ENCODE measurements around the gene WHRN. TPM values are rescaled to one million over a fixed set of nuclear protein-coding genes. Genes with fewer than 3 reads are reported as not detected.

The WHRN gene
- total RNA-seq = 1 to 10 TPM; 1.9 to 2.1 TPM

DNA sequence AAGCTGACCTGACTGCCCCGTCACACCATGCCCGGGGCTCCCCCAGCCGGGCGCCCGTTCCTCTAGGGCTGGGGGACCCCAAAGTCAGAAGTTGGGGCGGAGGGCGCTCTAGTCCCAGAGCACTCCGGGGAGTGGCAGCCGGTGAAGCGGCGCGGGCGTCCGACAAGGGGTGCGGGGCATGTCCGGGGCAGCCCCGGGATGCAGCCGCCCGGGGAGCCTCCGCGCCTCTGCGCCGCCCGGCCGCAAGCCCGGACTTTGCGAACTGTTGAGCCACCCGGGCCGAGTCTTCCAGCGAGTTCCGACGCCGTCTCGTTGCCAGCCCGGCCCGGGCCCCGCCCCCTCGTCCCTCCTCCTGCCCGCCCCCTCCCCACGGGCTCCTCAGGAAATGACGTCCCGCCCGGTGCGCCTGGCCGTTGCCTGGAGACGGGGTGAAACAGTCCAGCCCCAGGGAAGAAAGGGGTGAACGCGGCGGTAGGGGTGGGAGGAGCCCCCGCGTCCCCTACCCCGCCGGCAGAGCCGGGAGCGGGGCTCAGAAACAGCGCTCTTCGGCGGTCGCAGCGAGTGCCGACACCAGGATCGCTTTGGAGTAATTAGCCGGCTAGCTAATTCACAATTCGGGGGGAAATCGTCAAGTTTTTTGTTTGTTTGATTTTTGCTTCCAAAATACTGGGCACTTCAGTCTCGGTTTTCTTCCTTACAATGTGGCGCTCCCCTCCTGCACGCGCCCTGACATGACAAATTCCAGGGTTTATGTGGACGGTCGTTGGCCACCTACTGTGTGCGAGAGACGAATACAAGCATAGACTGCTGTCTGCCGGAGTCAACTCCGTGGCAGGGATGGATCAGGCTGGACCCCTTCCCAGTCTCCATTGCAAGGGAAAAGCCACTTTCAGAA is at the start of gene WHRN:
WHRN (minus strand) TSS at position 287 of the 895 bp plus-strand sequence. CDS start 672 bp downstream, outside the sequence.
- Mint-ChIP-seq H3K27me3 (ENCODE audit: low read depth) (peaks cover 15% of the 10 kb centered on the region), H3K27ac (no peak within 1 kb of the TSS), H3K9me3 (no peaks in the 10 kb centered on the region), H3K4me3 (peak within 1 kb of the TSS; percentile 76), H3K4me1 (ENCODE audit: low read depth) (peaks cover 5% of the 10 kb centered on the region), H3K36me3 (ENCODE audit: low read depth) (no peaks in the 10 kb centered on the region)
- CTCF ChIA-PET = interaction anchor here (1.1 to 1.6 kb wide), 5 partner anchors 33 to 148 kb away, joined by 3 to 6 read pairs (median 3); no protein-coding TSS in a partner anchor
- intact Hi-C loops (cut with micrococcal nuclease) = loop anchor here (1.0 kb wide), 3 partner anchors 82 to 148 kb away; partner anchors contain the start of gene ATP6V1G1
- peak; percentile 90 for DNase-seq

DNA sequence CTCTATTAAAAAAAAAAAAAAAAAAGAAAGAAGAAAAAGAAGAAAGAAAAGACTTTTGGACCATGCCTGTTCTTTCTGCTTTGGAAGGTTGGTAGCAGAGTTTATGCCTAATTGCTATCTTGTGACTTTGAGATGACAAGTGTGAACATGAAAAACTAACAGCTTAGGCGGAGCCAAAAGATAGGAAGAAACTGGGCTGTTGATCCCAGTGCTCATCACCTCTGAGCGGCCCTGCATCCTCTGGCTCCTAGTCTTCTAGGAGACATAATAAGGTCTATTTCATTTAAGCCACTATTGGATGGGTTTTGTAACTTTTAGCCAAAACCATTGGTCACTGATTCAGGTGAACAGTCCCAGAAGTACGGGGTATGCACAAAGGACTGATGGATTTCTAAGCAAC is 47.9 kb upstream of the WHRN start:
- H3K4me1 Mint-ChIP-seq (ENCODE audit: low read depth) = no peaks in the 10 kb centered on the region
- H3K27ac Mint-ChIP-seq = no peak overlapping the region
- intact Hi-C loops (cut with micrococcal nuclease) = no loop called here
- DNase-seq = no peak
- no peaks in the 10 kb centered on the region for H3K9me3 Mint-ChIP-seq
- CTCF ChIA-PET = no interaction called here
- H3K27me3 Mint-ChIP-seq (ENCODE audit: low read depth) = no peaks in the 10 kb centered on the region
- no peaks in the 10 kb centered on the region for H3K36me3 Mint-ChIP-seq (ENCODE audit: low read depth)
- no peak overlapping the region for H3K4me3 Mint-ChIP-seq

DNA sequence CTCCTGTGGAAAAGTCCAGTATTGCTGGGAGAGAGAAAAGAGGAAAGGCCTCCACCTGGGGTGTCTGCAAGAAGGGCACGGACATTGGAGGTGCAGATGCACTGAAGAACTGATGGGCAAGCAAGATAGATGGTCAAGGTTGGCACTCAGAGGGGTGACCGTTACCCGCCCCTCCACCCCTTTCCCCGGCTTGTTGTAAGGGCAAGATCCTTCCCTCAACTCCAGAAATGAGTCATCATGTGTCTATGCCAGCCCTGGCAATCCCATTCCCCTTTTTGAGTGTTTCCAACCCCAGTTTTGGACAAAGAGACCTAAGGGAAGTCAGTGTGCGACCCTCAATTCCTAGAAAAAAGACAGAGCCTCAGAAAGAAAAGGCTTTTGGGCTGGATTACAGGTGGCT is 47.4 kb upstream of the WHRN start:
- intact Hi-C loops (cut with micrococcal nuclease) = no loop called here
- DNase-seq = no peak
- CTCF ChIA-PET = interaction anchor here (2.1 kb wide), 1 partner anchor 100 kb away, joined by 8 read pairs; no protein-coding TSS in a partner anchor
- Mint-ChIP-seq H3K27me3 (ENCODE audit: low read depth) (no peaks in the 10 kb centered on the region), H3K4me3 (no peak overlapping the region), H3K4me1 (ENCODE audit: low read depth) (no peaks in the 10 kb centered on the region), H3K9me3 (no peaks in the 10 kb centered on the region), H3K27ac (no peak overlapping the region), H3K36me3 (ENCODE audit: low read depth) (no peaks in the 10 kb centered on the region)

DNA sequence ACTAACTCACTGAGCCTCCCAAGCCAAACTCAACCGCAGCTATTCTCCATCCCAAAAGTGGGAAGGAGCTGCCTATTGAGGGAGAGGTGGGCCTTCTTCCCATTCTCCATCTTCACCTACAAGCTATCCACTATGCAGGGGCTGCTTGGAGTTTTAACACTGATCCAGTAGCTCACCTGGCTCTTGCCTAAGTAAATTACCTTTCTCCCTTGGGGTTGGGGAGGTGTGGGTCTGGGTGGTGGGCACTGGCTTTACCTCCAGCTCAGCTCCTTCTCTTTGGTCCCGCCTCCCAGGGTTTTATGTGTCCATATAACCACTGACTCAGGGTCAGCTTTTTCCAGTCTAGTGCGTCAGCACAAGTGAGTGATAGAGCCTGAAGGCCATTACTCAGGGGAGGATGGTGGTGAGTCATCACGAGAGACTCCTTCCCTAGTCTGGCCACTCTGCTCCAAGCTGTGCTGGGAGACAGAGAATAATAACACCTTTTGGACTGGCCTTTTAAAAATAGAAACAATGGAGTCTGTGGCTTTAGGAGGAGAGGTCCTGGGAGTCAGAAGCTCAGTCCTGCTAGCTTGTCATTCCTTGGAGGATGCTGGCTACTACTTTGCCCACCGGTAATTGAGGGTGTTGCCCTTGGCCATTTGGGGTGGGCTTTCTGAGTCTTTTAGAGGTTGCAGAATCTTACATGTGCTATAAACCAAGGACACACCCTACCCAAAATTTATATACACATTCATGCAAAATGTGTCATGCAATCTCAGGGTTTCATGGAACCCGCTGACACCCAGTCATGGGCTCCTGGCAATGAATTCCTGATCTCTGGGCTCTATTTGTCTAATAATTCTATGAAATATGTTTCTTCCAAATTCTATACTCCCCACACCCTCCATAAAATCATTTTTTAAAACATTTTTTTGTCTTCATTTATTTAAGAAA is 46.7 kb upstream of the WHRN start:
- Mint-ChIP-seq H3K9me3 (no peaks in the 10 kb centered on the region), H3K36me3 (ENCODE audit: low read depth) (no peaks in the 10 kb centered on the region), H3K4me1 (ENCODE audit: low read depth) (no peaks in the 10 kb centered on the region), H3K4me3 (no peak overlapping the region), H3K27me3 (ENCODE audit: low read depth) (no peaks in the 10 kb centered on the region), H3K27ac (no peak overlapping the region)
- intact Hi-C loops (cut with micrococcal nuclease) = no loop called here
- CTCF ChIA-PET = interaction anchor here (0.6 to 2.1 kb wide), 2 partner anchors 24 to 101 kb away, joined by 3 to 8 read pairs; no protein-coding TSS in a partner anchor
- no peak for DNase-seq

DNA sequence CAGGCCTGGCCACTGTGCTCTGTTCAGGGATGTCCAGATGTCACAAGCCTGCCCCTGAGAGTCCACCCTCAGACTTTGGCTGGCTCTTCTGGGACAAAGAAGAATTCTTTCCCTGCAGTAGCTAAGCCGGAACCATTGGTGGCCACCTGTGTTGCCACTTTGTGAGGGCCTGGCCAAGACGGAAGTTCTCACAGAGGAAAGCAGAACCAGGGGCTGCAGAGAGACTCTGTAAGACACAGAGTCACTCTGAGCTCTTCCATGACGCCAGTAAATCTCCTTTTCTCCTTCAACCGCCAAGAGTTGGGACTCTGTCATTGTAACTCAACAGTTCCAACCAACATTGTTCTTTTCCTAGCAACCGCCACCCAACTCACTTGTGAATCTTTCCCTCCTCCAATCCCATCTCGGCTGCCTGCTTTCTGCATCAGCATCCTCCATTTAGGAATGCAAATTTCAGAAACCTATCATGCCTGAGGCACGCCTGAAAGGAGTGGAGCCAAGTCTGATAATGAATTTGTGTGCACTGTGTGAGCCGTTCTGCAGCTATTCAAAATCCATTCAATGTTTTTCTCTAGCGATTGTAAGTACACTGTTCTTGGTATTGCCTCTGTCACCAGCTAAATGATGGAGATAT is 44.5 kb upstream of the WHRN start:
- no peaks in the 10 kb centered on the region for H3K36me3 Mint-ChIP-seq (ENCODE audit: low read depth)
- intact Hi-C loops (cut with micrococcal nuclease) = no loop called here
- CTCF ChIA-PET = no interaction called here
- no peak for DNase-seq
- H3K27me3 Mint-ChIP-seq (ENCODE audit: low read depth) = peaks cover 2% of the 10 kb centered on the region
- no peaks in the 10 kb centered on the region for H3K4me1 Mint-ChIP-seq (ENCODE audit: low read depth)
- H3K27ac Mint-ChIP-seq = no peak overlapping the region
- no peak overlapping the region for H3K4me3 Mint-ChIP-seq
- no peaks in the 10 kb centered on the region for H3K9me3 Mint-ChIP-seq

DNA sequence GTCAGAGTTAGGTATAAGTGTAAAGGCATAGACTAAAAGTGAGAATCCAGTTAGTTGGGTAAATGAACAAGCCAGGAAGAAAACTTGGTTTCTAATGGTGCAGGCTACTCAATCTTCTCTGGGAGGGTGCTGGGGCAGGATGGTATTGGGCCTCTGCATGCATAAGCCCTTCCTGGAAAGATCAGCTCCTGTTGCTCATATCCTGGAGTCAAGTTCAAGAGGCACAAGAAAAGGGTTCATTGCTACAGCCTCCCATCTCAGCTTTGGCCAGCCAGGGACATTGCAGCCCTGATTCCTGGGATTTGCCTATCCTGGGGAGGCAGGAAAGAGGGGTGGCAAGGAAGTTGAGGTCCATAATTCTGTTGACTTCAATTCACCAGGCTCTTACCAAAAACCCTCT is 41.6 kb upstream of the WHRN start:
- Mint-ChIP-seq H3K4me3 (no peak overlapping the region), H3K9me3 (no peaks in the 10 kb centered on the region), H3K36me3 (ENCODE audit: low read depth) (no peaks in the 10 kb centered on the region), H3K4me1 (ENCODE audit: low read depth) (no peaks in the 10 kb centered on the region), H3K27ac (no peak overlapping the region), H3K27me3 (ENCODE audit: low read depth) (peaks cover 2% of the 10 kb centered on the region)
- CTCF ChIA-PET = interaction anchor here (0.8 kb wide), 1 partner anchor 107 kb away, joined by 3 read pairs; no protein-coding TSS in a partner anchor
- no peak for DNase-seq
- intact Hi-C loops (cut with micrococcal nuclease) = no loop called here

DNA sequence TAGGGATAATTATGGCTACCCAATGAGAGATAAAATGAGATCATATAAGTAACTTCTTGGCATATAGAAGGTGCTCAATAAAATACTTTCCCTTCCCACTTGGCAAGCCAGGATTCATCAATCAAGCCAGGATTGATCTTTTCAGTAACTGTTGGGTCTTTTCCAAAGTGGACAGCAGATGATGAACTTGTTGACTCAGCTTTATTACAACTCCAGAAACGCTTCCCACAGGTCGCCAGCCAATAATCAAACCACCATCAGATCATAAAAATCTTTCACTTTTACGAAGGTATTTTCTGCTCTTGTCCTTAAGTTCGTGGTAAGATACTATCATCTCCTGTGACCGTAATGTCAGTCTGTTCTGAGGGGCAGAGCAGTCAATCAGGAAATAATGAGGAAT is 39.8 kb upstream of the WHRN start:
- CTCF ChIA-PET = interaction anchor here (0.6 to 1.2 kb wide), 2 partner anchors 13 to 16 kb away, joined by 3 to 4 read pairs; no protein-coding TSS in a partner anchor
- H3K27ac Mint-ChIP-seq = no peak overlapping the region
- intact Hi-C loops (cut with micrococcal nuclease) = no loop called here
- H3K27me3 Mint-ChIP-seq (ENCODE audit: low read depth) = peaks cover 2% of the 10 kb centered on the region
- no peak for DNase-seq
- no peaks in the 10 kb centered on the region for H3K9me3 Mint-ChIP-seq
- H3K4me1 Mint-ChIP-seq (ENCODE audit: low read depth) = no peaks in the 10 kb centered on the region
- no peak overlapping the region for H3K4me3 Mint-ChIP-seq
- H3K36me3 Mint-ChIP-seq (ENCODE audit: low read depth) = no peaks in the 10 kb centered on the region

DNA sequence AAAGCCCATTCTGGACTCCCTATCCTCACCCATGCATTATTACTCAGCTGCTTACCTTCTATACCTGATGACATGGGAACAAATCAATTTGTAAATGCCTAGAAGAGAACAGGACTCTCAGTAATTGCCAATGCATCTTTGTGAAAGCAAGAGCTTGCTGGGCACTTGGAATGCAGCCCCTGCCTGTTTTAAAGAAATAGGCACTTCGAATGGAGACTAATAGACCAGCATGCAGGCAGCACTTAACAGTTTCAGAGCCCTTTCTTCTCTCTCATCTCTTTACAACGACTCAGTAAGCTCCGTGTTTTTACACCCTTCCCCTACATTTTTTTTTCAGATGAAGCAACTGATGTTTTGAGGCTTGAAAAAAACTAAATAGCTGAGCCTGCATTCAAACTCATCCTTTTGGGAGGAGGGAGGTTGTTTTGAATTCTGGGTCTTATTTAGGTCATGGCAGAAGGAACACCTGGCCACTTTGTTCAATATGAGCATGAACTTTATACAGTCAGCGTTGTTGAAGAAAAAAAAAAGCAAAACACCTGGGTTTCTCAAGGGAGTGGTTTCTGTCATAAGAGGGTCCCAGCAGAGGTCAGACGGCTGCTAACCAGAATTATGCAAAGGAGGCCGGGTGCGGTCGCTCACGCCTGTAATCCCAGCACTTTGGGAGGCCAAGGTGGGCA is 34.6 kb upstream of the WHRN start:
- Mint-ChIP-seq H3K27me3 (ENCODE audit: low read depth) (no peaks in the 10 kb centered on the region), H3K36me3 (ENCODE audit: low read depth) (no peaks in the 10 kb centered on the region)
- intact Hi-C loops (cut with micrococcal nuclease) = no loop called here

DNA sequence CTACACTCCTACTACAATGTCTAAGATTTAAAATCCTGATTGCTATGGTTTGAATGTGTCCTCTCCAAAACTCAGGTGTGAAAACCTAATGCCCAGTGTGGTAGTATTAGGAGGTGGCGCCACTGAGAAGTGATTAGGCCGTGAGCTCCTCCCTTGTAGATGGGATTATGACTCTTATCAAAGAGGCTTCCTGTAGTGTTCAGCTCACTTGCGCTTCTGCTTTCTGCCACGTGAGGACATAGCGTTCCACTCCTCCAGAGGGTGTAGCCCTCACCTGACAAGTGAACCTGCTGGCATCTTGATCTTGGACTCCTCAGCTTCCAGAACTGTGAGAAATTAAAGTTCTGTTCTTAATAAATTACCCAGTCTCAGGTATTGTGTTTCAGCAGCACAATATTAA is 33.0 kb upstream of the WHRN start:
- H3K9me3 Mint-ChIP-seq = no peaks in the 10 kb centered on the region
- intact Hi-C loops (cut with micrococcal nuclease) = loop anchor here (1.0 kb wide), 1 partner anchor 115 kb away; no protein-coding TSS in a partner anchor
- H3K4me3 Mint-ChIP-seq = no peak overlapping the region
- H3K36me3 Mint-ChIP-seq (ENCODE audit: low read depth) = no peaks in the 10 kb centered on the region
- peaks cover 3% of the 10 kb centered on the region for H3K4me1 Mint-ChIP-seq (ENCODE audit: low read depth)
- H3K27ac Mint-ChIP-seq = no peak overlapping the region
- DNase-seq = peak; percentile 62
- CTCF ChIA-PET = interaction anchor here (0.7 to 2.8 kb wide), 10 partner anchors 10 to 133 kb away, joined by 3 to 18 read pairs (median 3); partner anchors contain the start of gene WHRN
- no peaks in the 10 kb centered on the region for H3K27me3 Mint-ChIP-seq (ENCODE audit: low read depth)

More for the DNA sequence above, 34.6 kb upstream of the WHRN start:
- H3K4me3 Mint-ChIP-seq = no peak overlapping the region
- CTCF ChIA-PET = interaction anchor here (0.6 to 2.8 kb wide), 6 partner anchors 29 to 134 kb away, joined by 3 to 18 read pairs (median 4); partner anchors contain the start of gene ATP6V1G1
- H3K9me3 Mint-ChIP-seq = no peaks in the 10 kb centered on the region
- no peak for DNase-seq
- H3K4me1 Mint-ChIP-seq (ENCODE audit: low read depth) = peaks cover 3% of the 10 kb centered on the region
- no peak overlapping the region for H3K27ac Mint-ChIP-seq

DNA sequence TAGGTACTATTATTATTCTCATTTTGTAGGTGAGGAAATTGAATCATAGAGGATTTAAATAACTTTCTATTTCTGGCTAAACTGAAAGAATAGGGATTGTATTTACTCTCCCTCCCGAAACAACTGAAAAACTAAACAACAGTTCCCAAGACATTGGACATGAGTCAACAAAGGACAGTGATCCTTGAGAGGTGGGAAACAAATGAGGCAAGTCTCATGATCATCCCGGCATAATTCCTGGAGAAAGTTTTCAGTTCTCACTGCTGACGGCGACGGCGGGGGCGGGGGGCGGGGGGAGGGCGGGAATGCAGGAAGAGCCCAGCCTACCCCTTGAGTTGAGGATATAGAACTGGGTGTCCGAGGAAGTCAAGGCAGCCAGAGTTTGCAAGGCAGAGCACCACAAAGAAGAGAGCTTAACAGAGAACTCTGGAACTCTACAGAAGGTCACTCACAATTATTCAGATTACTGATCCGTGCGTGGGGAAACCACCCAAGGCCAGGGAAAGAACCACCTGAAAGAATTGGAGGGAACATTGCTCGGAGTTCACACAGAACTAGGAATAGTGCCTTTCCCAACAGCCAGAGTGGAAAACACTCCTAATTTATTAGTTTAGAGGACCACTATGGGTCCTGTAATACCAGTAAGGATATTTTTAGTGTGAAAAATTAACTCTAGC is 27.4 kb upstream of the WHRN start:
- no peak for DNase-seq
- intact Hi-C loops (cut with micrococcal nuclease) = no loop called here
- Mint-ChIP-seq H3K4me3 (no peak overlapping the region), H3K27ac (no peak overlapping the region), H3K27me3 (ENCODE audit: low read depth) (no peaks in the 10 kb centered on the region), H3K36me3 (ENCODE audit: low read depth) (no peaks in the 10 kb centered on the region), H3K4me1 (ENCODE audit: low read depth) (no peaks in the 10 kb centered on the region), H3K9me3 (no peaks in the 10 kb centered on the region)
- CTCF ChIA-PET = interaction anchor here (0.7 to 1.1 kb wide), 2 partner anchors 121 to 128 kb away, joined by 3 read pairs; no protein-coding TSS in a partner anchor

DNA sequence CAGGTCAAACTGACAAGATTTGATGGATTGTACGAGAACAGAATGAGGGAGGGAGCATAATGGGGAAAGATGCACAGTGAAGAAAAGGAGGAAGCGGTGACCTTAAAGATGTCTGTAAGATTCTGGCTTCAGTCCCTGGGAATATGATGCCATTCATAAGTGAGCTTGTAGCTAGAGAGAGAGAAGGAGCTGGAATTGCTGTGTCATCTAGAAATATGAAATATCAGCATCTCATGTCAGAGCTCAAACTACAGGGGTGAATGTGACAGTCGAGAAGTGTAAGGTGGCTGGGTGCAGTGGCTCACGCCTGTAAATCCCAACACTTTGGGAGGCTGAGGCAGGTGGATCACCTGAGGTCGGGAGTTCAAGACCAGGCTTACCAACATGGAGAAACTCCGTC is 24.0 kb upstream of the WHRN start:
- Mint-ChIP-seq H3K4me1 (ENCODE audit: low read depth) (no peaks in the 10 kb centered on the region), H3K9me3 (no peaks in the 10 kb centered on the region), H3K27ac (no peak overlapping the region), H3K4me3 (no peak overlapping the region), H3K27me3 (ENCODE audit: low read depth) (peaks cover 3% of the 10 kb centered on the region), H3K36me3 (ENCODE audit: low read depth) (no peaks in the 10 kb centered on the region)
- no peak for DNase-seq
- CTCF ChIA-PET = interaction anchor here (0.6 to 1.5 kb wide), 4 partner anchors 9 to 389 kb away, joined by 4 to 8 read pairs (median 6); no protein-coding TSS in a partner anchor
- intact Hi-C loops (cut with micrococcal nuclease) = no loop called here

Measured in activated naive CD4-positive, alpha-beta T cell treated with anti-CD3 and anti-CD28 coated beads for 36 hours (primary cell).